Astrocyte (in vitro differentiated cells and primary cell): ENCODE results near the gene FUT2.

Experiments used
- EZH2 ChIP-seq: IDR thresholded peaks from 2 replicates; pipeline ENCODE4 v1.6.1; 2012; ENCODE audit warnings: mild to moderate bottlenecking, low read length, inconsistent platforms; ENCODE audit not compliant: insufficient read depth
- TF ChIP-seq, protein P1 (sequence below): IDR thresholded peaks from 2 replicates; pipeline ENCODE4 v1.5.1; 2011; ENCODE audit warnings: low read depth, mild to moderate bottlenecking, inconsistent platforms, low read length, moderate library complexity; ENCODE audit not compliant: insufficient read depth

DNA sequence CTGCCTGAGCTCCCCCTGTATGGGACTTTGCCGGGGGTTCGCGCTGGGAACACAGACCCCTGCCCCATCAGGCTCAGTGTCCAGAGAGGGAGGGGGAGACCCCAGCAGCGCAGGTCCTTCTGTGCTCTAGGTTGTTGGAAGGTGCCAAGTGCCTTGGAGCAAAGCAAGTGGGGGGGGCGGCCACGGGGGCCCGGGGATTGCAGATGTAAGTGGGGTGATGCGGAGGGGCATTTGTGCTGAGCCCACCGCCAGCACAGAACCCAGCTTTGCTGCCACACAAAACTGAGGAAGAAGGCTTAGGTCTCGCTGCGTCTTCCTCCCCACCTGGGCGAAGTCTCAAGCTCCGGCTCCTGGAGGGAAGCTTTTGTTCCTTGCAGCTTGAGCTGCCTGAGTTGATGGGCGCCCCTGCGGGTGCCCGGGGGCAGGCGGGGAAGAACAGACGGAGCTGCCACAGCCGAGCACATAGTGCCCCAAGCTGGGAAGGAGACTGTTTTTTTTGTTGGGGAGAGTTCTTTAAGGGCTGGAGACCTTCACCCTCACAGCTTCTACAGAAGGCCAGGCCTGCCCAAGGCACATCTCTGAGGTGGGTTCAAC lies 21.5 kb upstream of the FUT2 start:
- TF ChIP-seq, protein P1, sequence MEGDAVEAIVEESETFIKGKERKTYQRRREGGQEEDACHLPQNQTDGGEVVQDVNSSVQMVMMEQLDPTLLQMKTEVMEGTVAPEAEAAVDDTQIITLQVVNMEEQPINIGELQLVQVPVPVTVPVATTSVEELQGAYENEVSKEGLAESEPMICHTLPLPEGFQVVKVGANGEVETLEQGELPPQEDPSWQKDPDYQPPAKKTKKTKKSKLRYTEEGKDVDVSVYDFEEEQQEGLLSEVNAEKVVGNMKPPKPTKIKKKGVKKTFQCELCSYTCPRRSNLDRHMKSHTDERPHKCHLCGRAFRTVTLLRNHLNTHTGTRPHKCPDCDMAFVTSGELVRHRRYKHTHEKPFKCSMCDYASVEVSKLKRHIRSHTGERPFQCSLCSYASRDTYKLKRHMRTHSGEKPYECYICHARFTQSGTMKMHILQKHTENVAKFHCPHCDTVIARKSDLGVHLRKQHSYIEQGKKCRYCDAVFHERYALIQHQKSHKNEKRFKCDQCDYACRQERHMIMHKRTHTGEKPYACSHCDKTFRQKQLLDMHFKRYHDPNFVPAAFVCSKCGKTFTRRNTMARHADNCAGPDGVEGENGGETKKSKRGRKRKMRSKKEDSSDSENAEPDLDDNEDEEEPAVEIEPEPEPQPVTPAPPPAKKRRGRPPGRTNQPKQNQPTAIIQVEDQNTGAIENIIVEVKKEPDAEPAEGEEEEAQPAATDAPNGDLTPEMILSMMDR: no peak
- TF ChIP-seq EZH2: no peak
